ENCODE measurements around the gene TNFAIP8L3. TPM values are rescaled to one million over a fixed set of nuclear protein-coding genes. Genes with fewer than 3 reads are reported as not detected.

The TNFAIP8L3 gene
- total and polyA plus RNA-seq, 10 donors: 6.5 to 35.8 (median 20.8) TPM

DNA sequence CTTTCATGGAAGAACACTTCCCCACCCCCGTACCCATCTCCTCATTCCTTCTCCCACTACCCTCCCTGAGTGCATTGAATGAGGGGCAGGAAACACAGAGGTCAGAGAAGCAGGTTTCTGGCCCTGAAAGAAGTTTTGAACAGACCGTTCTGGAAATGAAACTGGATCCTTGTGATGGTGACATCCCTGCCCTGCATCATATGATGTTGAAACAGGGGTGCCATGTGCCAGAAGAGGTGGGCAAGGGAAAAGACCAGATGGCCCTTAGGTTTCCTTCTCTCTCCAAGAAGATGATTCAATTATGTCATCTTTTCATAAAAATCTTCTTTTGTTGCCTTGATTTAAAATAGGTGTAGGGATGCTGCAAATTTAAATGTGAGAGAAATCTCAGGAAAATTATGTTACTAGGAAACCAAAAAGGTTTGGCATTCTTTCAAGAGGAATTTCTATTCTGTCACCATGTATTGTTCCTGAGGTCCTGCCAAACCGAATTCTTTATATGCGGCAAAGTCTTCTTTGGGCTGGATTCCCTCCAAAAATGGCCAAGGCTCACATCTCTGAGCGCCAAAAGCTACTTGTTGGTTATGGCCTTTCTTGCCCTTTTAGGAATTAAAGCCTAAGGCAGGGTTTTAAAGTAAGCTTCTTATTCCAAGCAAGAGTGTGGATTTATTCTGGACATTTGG, 19.9 kb upstream of the TNFAIP8L3 start:
- DNase-seq: no peak
- H3K4me1 ChIP-seq: no peaks in the 10 kb centered on the region

DNA sequence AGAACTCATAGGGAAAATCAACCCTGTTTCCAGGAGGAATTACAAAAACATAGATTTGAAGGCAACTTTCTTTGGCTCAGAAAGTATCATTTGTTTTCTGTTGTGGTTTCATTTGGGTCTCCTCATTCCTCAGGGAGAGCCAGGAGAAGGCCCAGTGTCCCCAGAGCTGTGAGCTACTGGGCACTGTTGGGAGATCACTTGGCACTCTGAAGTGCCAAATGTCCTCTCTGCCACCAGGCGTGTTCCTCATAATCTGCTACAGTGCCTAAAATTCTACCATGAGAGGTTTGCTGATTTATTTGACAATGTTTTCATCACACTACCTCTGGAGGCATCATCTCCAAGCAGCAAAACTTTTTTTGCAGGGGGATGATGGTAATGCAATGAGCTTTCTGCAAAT, 17.4 kb upstream of the TNFAIP8L3 start:
- WGBS, 5 donors: 89 to 100% (median 100%) methylated on average over 1 of the region's 1 CpG
- Histone ChIP-seq H3K27ac (no peak overlapping the region), H3K9me3 (no peaks in the 10 kb centered on the region), H3K4me3 (no peak overlapping the region), H3K4me1 (no peaks in the 10 kb centered on the region), H3K36me3 (no peaks in the 10 kb centered on the region), H3K27me3 (replicated peaks in 1 of 7) (no peaks in the 10 kb centered on the region)
- intact Hi-C loops (cut with DNase I; ENCODE audit: low total_unique reads): no loop called here
- no peak for DNase-seq
- TF ChIP-seq POLR2AphosphoS5 (IDR thresholded peaks at IDR 0.05) (no peak), POLR2A (IDR thresholded peaks at IDR 0.05) (no peak)
- TF ChIP-seq, protein P1, sequence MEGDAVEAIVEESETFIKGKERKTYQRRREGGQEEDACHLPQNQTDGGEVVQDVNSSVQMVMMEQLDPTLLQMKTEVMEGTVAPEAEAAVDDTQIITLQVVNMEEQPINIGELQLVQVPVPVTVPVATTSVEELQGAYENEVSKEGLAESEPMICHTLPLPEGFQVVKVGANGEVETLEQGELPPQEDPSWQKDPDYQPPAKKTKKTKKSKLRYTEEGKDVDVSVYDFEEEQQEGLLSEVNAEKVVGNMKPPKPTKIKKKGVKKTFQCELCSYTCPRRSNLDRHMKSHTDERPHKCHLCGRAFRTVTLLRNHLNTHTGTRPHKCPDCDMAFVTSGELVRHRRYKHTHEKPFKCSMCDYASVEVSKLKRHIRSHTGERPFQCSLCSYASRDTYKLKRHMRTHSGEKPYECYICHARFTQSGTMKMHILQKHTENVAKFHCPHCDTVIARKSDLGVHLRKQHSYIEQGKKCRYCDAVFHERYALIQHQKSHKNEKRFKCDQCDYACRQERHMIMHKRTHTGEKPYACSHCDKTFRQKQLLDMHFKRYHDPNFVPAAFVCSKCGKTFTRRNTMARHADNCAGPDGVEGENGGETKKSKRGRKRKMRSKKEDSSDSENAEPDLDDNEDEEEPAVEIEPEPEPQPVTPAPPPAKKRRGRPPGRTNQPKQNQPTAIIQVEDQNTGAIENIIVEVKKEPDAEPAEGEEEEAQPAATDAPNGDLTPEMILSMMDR (IDR thresholded peaks at IDR 0.05 in 8 of 11, conservative IDR thresholded peaks at IDR 0.05 in 3 of 11): no peak

More for the DNA sequence above, 19.9 kb upstream of the TNFAIP8L3 start:
- 61 to 83% (median 71%) methylated on average over 5 of the region's 5 CpGs for WGBS, 5 donors
- TF ChIP-seq POLR2A (IDR thresholded peaks at IDR 0.05): no peak
- TF ChIP-seq, protein P1 (IDR thresholded peaks at IDR 0.05 in 8 of 11, conservative IDR thresholded peaks at IDR 0.05 in 3 of 11): no peak
- no peak for TF ChIP-seq POLR2AphosphoS5 (IDR thresholded peaks at IDR 0.05)
- intact Hi-C loops (cut with DNase I; ENCODE audit: low total_unique reads): no loop called here
- no peaks in the 10 kb centered on the region for H3K36me3 ChIP-seq
- no peaks in the 10 kb centered on the region for H3K9me3 ChIP-seq
- H3K27me3 ChIP-seq (replicated peaks in 1 of 7): peaks cover 0 to 6% (median 0%) of the 10 kb centered on the region in 7 donors
- no peak overlapping the region for H3K4me3 ChIP-seq
- no peak overlapping the region for H3K27ac ChIP-seq

DNA sequence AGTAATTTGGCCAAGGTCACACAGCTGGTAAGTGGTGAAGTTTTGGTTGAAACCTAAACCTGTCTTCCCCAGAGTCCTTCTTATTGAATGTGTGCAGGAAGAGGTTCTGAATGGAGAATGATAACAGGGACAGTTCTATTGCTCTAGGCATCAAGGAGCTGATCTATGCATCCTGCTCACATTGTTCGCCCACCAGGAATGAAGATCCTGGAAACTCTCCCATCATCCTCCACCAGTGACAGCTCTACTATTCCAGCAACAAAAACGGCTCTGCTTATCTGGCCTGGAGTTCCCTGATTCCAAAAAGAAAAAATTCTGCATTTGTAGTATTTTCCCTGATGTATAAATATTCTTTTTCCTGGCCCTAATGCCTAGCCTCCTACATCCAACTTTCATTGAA, 16.4 kb upstream of the TNFAIP8L3 start:
- DNase-seq: no peak
- intact Hi-C loops (cut with DNase I; ENCODE audit: low total_unique reads): no loop called here
- TF ChIP-seq POLR2A (IDR thresholded peaks at IDR 0.05) (no peak), POLR2AphosphoS5 (IDR thresholded peaks at IDR 0.05) (no peak)
- TF ChIP-seq, protein P1 (IDR thresholded peaks at IDR 0.05 in 8 of 11, conservative IDR thresholded peaks at IDR 0.05 in 3 of 11): no peak
- Histone ChIP-seq H3K9me3 (no peaks in the 10 kb centered on the region), H3K4me3 (no peak overlapping the region), H3K4me1 (no peaks in the 10 kb centered on the region), H3K27ac (no peak overlapping the region), H3K27me3 (replicated peaks in 1 of 7) (no peaks in the 10 kb centered on the region), H3K36me3 (no peaks in the 10 kb centered on the region)
- WGBS, 5 donors: 56 to 86% (median 66%) methylated on average over 2 of the region's 2 CpGs

DNA sequence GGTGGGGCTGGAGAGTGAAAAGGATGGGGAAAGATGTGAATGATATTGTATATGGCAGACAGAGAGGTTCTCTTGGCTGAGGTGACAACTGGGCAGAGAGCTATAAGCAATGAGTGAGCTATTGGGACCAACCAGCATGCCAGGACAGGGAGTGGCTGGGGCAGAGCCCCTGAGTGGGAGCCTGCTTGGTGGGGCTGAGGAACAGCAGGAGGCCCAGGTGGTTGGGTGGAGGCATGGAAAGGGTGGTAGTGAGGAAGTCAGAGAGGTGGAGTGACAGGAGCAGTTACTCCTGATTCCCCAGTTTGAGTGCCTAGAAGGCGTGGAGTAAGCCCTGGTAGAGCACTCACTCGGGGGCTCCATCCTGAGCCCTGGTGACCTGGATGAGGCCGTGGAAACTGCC, 15.5 kb upstream of the TNFAIP8L3 start:
- Histone ChIP-seq H3K27ac (no peak overlapping the region), H3K9me3 (no peaks in the 10 kb centered on the region), H3K27me3 (replicated peaks in 1 of 7) (peaks cover 0 to 7% (median 0%) of the 10 kb centered on the region in 7 donors), H3K4me1 (no peaks in the 10 kb centered on the region), H3K4me3 (no peak overlapping the region), H3K36me3 (no peaks in the 10 kb centered on the region)
- DNase-seq: no peak
- no peak for TF ChIP-seq POLR2A (IDR thresholded peaks at IDR 0.05)
- intact Hi-C loops (cut with DNase I; ENCODE audit: low total_unique reads): no loop called here
- whole genome bisulfite sequencing, 5 donors: 92 to 100% (median 97%) methylated on average over 3 of the region's 3 CpGs
